Neural cell (in vitro differentiated cells): ENCODE results near the gene DOK1.

ENCODE experiments used
- EP300 ChIP-seq: fragments of 450-650 bp; conservative IDR thresholded peaks from 2 replicates; pipeline ENCODE4 v1.6.1; 2014; ENCODE audit warnings: antibody characterized with exemption, mild to moderate bottlenecking, moderate library complexity; ENCODE audit not compliant: poor library complexity, severe bottlenecking
- EZH2 ChIP-seq: fragments of 200-600, 300-800 bp; shearing (Covaris generic), sonication (generic); IDR thresholded peaks from 2 replicates; pipeline ENCODE4 v1.6.1; 2014; ENCODE audit warnings: antibody characterized with exemption, low read length, borderline replicate concordance, mild to moderate bottlenecking; ENCODE audit not compliant: insufficient read depth, poor library complexity, severe bottlenecking
- MXI1 ChIP-seq: fragments of 450-650 bp; conservative IDR thresholded peaks from 2 replicates; pipeline ENCODE4 v1.6.1; 2014; ENCODE audit warnings: antibody characterized with exemption, mild to moderate bottlenecking; ENCODE audit not compliant: poor library complexity, severe bottlenecking
- POLR2AphosphoS5 ChIP-seq: IDR thresholded peaks from 2 replicates; pipeline ENCODE4 v1.6.1; 2012
- TAF1 ChIP-seq: IDR thresholded peaks from 2 replicates; pipeline ENCODE4 v1.6.1; 2012; ENCODE audit warnings: low read depth
- TF ChIP-seq, protein P1 (sequence below): fragments of 450-650 bp; IDR thresholded peaks from 2 replicates; pipeline ENCODE4 v1.5.1; 2014; ENCODE audit warnings: antibody characterized with exemption, mild to moderate bottlenecking, moderate library complexity; ENCODE audit not compliant: poor library complexity, severe bottlenecking
- TF ChIP-seq, protein P2 (sequence below): IDR thresholded peaks from 2 replicates; pipeline ENCODE4 v1.6.1; 2012; ENCODE audit warnings: borderline replicate concordance

DNA sequence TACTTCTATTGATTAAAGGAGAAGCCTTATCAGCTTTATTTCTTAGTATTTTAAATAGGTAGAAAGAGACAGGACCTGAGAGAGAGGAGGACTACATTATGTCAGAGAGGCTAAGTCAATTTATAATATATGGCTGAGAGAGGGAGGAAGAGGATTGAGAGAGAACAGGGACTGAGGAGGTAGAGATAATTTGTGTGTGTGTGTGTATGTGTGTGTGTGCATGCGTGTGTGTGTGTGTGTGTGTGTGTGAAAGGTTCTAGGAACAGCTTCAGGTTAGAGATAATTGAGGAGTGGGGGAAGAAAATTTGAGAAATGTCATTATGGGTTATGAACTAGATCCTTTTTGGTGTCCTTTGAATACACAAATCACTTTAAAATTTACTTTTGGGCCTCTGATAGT lies 15.2 kb downstream of the DOK1 start:
- no peak for TF ChIP-seq POLR2AphosphoS5
- TF ChIP-seq TAF1, result no peak
- TF ChIP-seq, protein P1, sequence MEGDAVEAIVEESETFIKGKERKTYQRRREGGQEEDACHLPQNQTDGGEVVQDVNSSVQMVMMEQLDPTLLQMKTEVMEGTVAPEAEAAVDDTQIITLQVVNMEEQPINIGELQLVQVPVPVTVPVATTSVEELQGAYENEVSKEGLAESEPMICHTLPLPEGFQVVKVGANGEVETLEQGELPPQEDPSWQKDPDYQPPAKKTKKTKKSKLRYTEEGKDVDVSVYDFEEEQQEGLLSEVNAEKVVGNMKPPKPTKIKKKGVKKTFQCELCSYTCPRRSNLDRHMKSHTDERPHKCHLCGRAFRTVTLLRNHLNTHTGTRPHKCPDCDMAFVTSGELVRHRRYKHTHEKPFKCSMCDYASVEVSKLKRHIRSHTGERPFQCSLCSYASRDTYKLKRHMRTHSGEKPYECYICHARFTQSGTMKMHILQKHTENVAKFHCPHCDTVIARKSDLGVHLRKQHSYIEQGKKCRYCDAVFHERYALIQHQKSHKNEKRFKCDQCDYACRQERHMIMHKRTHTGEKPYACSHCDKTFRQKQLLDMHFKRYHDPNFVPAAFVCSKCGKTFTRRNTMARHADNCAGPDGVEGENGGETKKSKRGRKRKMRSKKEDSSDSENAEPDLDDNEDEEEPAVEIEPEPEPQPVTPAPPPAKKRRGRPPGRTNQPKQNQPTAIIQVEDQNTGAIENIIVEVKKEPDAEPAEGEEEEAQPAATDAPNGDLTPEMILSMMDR, result no peak
- no peak for TF ChIP-seq EP300
- TF ChIP-seq, protein P2, sequence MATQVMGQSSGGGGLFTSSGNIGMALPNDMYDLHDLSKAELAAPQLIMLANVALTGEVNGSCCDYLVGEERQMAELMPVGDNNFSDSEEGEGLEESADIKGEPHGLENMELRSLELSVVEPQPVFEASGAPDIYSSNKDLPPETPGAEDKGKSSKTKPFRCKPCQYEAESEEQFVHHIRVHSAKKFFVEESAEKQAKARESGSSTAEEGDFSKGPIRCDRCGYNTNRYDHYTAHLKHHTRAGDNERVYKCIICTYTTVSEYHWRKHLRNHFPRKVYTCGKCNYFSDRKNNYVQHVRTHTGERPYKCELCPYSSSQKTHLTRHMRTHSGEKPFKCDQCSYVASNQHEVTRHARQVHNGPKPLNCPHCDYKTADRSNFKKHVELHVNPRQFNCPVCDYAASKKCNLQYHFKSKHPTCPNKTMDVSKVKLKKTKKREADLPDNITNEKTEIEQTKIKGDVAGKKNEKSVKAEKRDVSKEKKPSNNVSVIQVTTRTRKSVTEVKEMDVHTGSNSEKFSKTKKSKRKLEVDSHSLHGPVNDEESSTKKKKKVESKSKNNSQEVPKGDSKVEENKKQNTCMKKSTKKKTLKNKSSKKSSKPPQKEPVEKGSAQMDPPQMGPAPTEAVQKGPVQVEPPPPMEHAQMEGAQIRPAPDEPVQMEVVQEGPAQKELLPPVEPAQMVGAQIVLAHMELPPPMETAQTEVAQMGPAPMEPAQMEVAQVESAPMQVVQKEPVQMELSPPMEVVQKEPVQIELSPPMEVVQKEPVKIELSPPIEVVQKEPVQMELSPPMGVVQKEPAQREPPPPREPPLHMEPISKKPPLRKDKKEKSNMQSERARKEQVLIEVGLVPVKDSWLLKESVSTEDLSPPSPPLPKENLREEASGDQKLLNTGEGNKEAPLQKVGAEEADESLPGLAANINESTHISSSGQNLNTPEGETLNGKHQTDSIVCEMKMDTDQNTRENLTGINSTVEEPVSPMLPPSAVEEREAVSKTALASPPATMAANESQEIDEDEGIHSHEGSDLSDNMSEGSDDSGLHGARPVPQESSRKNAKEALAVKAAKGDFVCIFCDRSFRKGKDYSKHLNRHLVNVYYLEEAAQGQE, result no peak
- no peak for TF ChIP-seq MXI1
- no peak for TF ChIP-seq EZH2
